Neural progenitor cell (in vitro differentiated cells): Measurements from ENCODE around the gene REST.

Experiments used
- EZH2 ChIP-seq: fragments of 200-600 bp; sonication (generic); IDR thresholded peaks from 2 replicates; pipeline ENCODE4 v1.6.1; 2017; ENCODE audit warnings: antibody characterized with exemption, mild to moderate bottlenecking, moderate library complexity
- TF ChIP-seq, protein P1 (sequence below): fragments of 200-600 bp; sonication (generic); IDR thresholded peaks from 2 replicates; pipeline ENCODE4 v1.5.1; 2017; ENCODE audit warnings: antibody characterized with exemption, mild to moderate bottlenecking

DNA sequence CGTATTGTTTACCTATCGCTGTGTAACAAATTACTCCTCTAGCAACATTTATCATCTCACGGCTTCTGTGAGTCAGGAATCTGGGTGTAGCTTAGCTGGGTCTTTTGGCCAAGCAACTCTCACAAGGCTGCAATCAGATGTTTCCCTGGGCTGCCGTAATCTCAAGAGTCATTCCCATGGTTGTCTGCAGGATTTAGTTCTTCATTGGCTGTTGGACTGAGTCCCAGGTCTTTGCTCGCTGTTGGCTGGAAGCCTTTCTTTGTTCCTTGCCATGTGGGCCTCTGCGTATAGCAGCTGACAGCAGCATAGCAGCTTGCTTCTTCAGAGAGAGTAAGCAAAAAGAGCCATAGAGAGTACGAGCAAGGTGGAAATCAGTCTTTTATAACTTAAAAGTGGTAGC is 87.8 kb downstream of the REST start:
- TF ChIP-seq, protein P1, sequence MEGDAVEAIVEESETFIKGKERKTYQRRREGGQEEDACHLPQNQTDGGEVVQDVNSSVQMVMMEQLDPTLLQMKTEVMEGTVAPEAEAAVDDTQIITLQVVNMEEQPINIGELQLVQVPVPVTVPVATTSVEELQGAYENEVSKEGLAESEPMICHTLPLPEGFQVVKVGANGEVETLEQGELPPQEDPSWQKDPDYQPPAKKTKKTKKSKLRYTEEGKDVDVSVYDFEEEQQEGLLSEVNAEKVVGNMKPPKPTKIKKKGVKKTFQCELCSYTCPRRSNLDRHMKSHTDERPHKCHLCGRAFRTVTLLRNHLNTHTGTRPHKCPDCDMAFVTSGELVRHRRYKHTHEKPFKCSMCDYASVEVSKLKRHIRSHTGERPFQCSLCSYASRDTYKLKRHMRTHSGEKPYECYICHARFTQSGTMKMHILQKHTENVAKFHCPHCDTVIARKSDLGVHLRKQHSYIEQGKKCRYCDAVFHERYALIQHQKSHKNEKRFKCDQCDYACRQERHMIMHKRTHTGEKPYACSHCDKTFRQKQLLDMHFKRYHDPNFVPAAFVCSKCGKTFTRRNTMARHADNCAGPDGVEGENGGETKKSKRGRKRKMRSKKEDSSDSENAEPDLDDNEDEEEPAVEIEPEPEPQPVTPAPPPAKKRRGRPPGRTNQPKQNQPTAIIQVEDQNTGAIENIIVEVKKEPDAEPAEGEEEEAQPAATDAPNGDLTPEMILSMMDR: no peak
- no peak for TF ChIP-seq EZH2
